GM20000 (cell line): ENCODE measurements around the gene GPR61.

ENCODE experiments used
- DNase-seq: peaks from one replicate; pipeline ENCODE4 v3.0.0; 2012; ENCODE audit warnings: low spot score
- CTCF ChIP-seq: IDR thresholded peaks from 2 replicates; pipeline ENCODE4 v1.5.1; 2012; ENCODE audit warnings: mild to moderate bottlenecking, control low read depth; ENCODE audit errors: extremely low read depth, missing control alignments

GPR61 gene

GRCh38 chr1:109522026-109522425 lies 17.6 kb upstream of the GPR61 start:
- no peak for DNase-seq
- TF ChIP-seq CTCF: no peak

GRCh38 chr1:109523706-109524105 lies 16.0 kb upstream of the GPR61 start:
- no peak for DNase-seq

GRCh38 chr1:109527098-109527811 lies 12.4 kb upstream of the GPR61 start:
- DNase-seq: peak; percentile 72
- TF ChIP-seq CTCF: no peak

More at GRCh38 chr1:109523706-109524105, 16.0 kb upstream of the GPR61 start:
- no peak for TF ChIP-seq CTCF

GRCh38 chr1:109527846-109528695 lies 11.6 kb upstream of the GPR61 start:
- TF ChIP-seq CTCF: no peak
- DNase-seq: no peak

GRCh38 chr1:109528712-109529111 lies 11.0 kb upstream of the GPR61 start:
- DNase-seq: no peak
- TF ChIP-seq CTCF: no peak

GRCh38 chr1:109529881-109530456 lies 9.7 kb upstream of the GPR61 start:
- TF ChIP-seq CTCF: no peak
- no peak for DNase-seq

- no peak for DNase-seq
- TF ChIP-seq CTCF: no peak
Measured at GRCh38 chr1:109530457-109531087, 9.1 kb upstream of the GPR61 start.
